RPMI8226 (cell line): ENCODE data around the gene ANKRD13D.

Source experiments
- DNase-seq: peaks from one replicate; pipeline ENCODE4 v3.0.0-alpha.2; 2015

The ANKRD13D gene

DNA sequence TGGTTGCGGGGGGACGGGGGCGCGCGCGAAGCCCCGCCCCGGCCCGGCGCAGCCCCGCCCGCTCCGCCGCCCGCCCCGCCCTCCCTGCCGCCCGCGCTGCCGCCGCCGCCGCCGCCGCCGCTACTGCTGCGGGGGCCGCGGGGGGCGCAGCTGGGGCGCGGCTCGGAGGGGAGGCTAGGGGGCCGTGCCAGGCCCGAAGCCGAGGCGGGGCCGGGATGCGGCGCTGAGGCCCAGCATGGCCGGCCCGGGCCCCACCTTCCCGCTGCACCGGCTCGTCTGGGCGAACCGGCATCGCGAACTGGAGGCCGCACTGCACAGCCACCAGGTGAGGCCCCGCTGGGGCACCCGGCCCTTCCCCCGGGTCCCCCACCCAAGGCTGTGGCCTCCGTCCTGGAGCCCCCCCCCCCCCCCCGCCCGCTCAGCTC lies at the start of gene ANKRD13D:
Gene ANKRD13D (plus strand): TSS at position 78 of the 425 bp plus-strand sequence. CDS start 158 bp downstream, at position 236.
- DNase-seq, result no peak

DNA sequence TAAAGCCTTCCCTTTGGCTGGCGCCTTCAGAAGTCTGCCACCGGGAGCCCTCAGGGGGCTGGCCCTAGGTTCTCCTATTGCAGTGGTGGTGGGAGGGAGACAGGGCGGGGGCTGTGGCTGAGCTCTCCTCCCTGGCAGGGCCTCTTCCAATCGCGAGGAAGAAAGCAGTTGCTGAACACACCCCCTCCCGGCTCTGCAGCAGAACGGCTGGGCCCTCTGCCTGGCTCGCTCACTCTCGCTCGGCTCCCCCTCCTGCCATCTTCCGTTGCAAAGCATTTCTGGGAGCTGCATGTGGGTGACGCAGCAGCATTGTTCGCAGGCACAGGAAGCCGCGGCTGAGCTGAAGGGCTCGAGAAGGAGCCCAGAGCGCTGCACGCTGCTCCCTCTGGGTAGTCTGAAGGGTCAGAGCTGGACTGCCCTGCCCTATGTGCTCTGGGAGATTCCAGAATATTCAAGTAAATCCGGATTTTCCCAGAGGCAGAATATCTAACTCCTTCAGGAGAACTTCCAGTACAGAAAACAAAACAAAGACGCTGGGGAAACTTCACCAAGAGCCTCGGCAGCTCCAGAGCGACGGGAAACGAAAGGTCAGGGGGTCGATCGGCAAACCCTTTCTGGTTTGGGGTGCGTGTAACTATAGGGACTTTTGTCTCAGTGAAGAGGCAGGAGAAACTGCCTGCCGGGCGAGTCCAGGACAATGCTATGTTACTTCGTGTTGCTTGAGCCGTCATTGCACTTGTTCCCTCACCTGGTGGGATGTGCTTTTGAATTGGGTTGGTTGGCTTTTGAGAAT lies 49.1 kb upstream of the ANKRD13D start:
- peak; percentile 97 for DNase-seq

DNA sequence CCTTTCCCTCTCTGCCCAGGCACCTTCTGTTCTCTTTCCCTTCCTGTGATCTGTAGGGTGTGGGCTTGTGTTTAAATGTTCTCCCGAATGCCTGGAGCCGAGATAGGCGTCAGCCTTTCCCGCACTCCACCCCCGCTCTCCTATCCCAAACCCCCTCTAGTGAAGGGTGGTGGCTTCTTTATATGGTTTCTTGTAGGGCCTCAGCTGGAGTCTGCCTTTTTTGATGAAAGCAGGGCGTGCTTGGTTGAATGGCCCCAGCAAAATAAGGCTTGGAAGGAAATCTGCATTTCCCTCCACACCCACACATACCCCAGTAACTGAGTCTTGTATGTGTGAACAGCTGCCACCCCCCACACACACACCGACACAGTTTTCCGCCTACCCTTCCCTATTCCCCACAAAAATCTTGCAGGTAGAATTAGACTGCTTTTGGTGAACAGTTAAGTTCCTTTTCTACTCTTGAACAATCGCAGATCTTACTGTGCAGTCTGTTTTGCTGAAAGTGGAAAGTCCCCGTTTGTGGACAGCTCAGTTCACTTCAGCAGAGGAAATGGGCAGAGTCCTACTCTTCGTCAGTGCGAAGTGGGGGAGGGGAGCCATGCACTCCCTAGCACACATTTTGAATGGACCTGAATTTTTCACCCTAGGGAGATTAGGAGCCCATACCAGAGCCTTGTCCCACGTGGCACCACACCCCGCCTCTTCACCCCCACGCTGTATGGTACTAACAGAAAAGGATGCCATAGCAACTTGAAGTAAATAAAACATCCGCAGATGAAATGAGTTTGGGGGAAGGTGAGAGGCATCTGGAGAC lies 48.3 kb upstream of the ANKRD13D start:
- peak; percentile 82 for DNase-seq

DNA sequence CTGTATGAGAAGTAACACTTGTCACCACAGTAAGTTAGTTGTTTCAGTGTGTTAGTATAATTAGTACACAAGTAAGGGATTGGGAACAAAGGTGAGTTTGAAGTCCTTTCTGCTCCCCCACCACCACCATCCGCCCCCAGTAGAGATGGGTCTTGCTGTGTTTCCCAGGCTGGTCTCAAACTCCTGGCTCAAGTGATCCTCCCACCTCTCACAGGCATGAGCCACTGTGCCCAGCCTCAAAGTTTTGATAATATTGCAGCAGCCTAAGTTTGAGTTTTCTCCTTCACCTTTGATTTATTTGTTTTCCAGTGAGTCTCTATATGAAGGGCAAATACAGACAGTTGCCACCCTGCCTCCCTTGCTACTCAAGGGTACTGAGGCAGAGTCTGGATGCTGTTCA lies 46.6 kb upstream of the ANKRD13D start:
- DNase-seq, result no peak

DNA sequence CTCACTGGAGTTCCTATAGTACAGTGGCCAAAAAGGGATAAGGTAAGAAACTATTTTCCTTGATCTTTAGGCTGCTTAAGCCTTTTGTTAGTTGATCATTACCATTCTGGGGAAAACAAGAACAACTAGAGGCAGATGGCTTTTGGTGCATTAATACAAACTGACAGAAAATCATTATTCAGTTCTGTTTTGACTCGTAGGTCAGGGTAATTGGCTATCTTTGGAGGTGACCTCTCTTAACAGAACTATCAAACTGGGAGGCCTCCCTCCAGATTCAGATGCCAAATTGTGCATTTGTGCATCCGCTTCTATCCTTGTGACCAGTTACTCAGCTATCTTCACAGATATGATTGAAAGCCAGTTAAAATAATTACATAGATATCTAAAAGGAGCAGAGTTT lies 46.1 kb upstream of the ANKRD13D start:
- no peak for DNase-seq

DNA sequence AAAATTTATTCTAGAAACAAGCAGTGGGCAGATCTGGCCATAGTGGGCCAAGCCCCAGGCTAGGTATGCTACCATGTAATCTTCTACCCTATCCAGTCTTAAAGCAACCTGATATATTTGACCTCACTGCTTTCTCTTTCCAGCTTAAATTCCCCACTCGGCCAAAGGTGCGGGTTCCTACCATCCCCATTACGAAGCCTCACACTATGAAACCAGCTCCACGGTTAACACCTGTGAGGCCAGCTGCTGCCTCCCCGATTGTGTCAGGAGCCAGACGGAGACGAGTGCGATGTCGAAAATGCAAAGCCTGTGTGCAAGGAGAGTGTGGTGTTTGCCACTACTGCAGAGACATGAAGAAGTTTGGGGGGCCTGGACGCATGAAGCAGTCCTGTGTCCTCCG lies 44.1 kb upstream of the ANKRD13D start:
- no peak for DNase-seq

DNA sequence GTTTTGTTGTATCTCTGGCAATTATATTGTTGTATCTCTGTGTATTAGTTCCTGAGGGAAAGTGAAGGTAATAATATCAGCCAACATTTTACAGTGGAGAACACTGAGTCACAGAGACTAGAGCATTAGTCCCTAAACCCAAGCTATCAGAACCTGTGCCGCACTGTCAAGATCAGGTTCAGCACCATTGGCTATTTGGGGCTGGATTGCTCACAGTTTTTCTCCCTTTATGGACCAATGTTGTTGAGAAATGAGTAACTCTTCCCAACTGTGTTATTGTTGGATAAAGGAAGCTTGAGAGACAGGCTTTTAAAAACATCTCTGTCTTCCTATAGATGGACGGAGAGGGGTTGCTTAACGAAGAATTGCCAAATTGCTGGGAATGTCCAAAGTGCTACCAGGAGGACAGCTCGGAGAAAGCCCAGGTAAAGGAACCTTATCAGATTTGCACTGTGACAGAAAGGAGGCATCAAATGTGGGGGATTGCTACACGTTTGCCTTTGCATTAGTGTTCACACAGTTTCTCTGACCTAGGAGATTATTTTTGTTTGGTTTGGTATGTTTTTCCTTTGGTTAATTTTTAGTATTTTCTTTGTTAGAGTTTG lies 41.1 kb upstream of the ANKRD13D start:
- DNase-seq, result no peak

DNA sequence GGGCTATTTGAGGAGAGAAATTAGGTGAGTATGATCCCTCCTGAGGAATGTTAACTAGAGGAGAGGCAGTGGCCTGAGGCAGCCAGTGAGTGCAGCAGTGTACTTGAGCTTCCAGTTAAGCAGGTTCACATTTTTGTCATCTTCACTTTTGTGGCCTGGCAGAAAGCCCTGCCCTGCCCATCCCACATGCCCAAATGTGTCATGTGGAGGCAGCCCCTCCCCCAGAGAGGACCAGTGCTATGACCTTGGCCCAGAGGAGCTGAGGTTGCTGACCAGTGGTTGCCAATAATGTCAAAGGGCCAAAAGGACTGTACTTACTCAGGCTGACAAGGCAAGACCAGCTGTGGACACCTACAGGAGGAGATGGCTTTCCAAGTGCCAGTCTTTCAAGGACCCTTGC lies 40.5 kb upstream of the ANKRD13D start:
- no peak for DNase-seq

DNA sequence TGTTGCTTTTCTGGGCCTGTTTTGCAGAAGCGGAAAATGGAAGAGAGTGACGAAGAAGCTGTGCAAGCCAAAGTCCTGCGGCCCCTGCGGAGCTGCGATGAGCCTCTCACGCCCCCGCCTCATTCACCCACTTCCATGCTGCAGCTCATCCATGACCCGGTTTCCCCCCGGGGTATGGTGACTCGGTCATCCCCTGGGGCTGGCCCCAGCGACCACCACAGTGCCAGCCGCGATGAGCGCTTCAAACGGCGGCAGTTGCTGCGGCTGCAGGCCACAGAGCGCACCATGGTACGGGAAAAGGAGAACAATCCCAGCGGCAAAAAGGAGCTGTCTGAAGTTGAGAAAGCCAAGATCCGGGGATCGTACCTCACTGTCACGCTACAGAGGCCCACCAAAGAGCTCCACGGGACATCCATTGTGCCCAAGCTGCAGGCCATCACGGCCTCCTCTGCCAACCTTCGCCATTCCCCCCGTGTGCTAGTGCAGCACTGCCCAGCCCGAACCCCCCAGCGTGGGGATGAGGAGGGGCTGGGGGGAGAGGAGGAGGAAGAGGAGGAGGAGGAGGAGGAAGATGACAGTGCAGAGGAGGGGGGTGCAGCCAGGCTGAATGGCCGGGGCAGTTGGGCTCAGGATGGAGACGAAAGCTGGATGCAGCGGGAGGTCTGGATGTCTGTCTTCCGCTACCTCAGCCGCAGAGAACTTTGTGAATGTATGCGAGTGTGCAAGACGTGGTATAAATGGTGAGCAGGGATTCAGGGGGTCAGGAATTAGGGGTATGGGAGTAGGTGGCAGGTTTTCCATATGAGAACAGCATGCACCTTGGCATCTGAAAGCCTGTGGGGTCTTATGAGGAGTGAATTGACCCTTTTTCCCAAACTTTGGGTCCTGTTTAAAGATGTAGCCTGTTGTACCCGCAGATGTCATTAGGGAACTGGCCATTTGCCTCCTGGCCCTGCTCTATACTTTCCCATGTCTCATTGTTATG lies 38.8 kb upstream of the ANKRD13D start:
- DNase-seq, result no peak

DNA sequence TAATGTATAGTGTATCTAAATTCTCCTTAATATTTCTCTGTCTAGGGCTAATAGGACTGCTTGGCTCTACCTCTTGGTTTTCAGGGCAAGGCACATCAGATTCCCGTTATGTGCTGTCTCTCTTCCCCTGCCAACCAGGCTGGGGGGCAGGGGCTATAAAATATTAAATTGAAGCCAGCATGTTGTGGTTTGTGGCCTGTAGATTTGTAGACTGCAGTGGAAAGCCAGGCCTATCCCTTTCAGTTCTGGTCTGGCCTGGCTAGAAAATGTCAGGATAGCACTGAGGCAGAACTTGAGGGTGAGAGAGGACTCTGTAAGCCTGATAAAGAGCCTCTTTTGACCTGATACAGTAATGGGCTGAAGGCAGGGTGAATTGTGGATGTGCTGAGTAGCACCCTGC lies 37.3 kb upstream of the ANKRD13D start:
- DNase-seq, result no peak

DNA sequence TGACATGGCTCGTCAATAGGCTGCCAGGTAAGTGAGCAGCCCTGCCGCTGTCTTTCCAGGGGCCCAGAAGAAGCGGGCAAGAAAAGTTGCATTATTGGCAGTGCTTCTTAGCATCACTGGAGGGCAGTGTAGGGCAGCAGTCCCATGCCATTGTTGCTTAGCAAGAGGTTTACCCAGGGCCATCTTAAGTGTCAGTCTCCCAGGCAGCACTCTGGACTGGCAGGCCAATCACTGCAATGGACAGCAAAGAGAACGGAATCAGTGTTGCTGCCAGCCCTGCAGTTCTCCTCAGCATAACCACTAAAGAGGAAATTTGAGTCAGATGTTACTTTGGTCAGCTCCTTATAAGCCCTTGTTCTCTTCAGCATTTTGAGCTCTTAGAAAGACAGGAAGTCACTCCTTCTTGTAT lies 36.3 kb upstream of the ANKRD13D start:
- DNase-seq, result peak; percentile 48

DNA sequence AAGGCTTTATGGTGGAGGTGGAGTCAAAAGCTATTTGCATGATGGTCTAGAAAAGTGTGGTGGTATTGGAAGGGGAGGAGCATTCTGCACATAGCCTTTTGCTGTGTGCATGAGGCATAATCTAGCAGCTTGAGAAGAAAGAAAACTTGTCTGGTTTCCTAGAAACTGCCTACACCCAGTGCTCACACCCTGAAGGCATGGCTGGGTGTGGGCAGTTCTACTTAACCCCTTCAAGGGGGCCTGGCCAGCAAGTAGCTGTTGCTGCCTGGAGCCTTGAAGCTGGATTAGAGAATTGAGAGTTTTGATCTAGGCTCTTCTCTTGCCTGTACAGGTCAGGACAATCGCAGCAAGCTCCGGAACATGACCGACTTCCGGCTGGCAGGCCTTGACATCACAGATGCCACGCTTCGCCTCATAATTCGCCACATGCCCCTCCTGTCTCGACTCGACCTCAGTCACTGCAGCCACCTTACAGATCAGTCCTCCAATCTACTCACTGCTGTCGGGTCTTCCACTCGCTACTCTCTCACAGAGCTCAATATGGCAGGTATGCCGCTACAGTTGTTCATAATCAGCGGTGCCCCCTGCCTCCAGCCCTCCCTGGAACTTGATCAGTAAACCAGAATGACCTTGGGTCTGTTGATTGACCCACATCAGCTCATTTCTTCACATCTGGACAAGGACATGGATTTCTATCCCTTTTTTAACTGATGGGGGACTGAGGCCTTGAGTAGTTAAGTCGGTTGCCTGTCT lies 35.1 kb upstream of the ANKRD13D start:
- no peak for DNase-seq

DNA sequence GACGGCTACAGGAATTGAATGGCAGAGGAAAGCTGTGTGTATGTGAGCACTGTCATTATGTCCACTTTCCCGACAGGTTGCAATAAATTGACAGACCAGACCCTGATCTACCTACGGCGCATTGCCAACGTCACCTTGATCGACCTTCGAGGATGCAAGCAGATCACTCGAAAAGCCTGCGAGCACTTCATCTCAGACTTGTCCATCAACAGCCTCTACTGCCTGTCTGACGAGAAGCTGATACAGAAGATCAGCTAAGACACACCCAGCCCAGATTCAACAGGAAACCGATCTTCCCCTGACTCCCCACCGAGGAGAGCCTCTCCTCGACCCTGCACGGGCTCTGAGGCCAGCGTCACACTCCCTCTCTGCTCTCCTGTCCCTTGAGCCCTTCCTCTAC lies 34.3 kb upstream of the ANKRD13D start:
- no peak for DNase-seq

DNA sequence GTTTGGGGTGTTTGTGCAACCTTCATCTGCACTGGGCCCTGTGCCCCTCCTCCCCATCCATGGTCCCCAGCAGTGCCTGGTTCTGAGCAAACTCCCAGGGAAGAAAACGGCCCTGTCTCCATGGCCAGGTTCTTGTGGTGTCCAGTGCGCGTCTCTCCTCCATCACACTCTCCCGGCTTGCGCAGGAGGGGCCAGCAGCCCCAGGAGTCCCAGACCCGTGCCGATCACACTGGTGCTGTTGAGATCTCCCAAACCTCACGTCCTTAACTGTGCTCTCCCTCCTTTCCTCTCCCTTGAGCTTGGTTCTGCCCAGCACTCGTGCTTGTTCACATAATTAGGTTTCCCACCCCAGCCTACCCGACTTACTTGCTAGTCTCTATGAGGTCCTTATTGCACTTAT lies 33.8 kb upstream of the ANKRD13D start:
- DNase-seq, result no peak

DNA sequence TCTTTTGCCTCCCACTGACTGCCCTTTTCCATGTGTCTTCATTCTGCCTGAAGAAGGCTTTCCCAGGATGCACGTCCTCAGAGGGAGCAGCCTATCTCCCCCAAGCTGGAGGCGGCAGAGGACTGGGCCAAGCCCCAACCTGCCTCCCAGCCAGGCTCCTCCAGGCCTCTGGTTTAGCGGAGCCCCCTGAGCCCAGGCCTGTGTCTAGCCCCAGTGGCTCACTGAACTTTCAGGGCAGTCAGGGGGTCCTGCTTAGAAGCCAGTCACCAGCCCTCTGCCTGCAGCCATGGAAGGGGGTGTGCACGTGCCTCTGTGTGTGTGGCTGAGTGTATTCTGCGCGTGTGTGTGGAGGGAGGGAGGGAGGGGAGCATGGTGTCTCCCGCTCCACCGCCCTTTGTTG lies 33.2 kb upstream of the ANKRD13D start:
- no peak for DNase-seq

DNA sequence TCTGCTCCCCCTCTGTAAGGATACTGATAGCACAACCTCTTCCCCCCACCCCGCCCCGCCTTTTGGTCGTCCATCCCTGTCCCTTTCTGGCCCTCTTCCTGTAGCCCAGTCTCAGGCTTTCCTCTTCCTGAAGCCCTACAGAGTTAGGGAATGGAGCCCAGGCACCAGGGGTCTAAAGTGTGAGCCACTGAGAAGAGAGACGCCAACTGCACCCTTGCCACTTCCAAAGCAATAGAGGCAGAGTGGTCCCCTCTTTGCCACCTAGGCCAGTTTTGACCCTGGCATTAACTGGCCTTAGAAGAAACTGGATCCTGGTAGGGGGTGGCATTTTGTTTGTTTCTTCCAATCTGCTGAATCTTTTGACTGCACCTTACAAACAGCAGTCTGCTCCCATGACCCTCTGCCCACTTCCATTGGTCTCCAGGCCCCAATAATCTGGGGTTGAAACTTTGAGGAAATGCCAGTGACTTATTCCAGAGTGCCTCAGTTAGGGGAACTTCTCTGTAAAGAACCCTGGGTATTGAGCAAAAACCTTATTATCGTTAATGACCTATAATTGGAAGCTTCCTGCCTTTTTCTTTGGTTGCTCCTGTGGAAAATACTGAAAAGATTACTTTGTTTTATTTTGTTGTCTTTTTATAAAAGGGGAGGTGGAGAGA lies 32.5 kb upstream of the ANKRD13D start:
- DNase-seq, result no peak

DNA sequence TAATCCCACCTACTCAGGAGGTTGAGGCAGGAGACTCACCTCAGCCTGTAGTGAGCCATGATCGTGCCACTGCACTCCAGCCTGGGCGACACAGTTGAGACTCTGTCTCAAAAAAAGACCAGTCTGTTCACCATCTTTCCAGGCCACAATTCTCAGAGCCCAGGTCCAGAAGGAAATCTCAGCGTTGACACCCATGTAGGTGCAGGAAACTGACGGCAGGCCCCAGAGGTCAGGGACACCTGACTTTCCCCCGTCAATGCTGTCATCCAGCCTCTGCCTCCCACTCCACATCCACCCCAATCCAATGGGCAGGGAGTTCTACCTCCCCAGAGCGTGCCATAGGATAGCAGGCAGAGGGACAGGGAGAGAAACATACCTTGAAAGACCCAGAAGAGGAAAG lies 28.7 kb upstream of the ANKRD13D start:
- no peak for DNase-seq

DNA sequence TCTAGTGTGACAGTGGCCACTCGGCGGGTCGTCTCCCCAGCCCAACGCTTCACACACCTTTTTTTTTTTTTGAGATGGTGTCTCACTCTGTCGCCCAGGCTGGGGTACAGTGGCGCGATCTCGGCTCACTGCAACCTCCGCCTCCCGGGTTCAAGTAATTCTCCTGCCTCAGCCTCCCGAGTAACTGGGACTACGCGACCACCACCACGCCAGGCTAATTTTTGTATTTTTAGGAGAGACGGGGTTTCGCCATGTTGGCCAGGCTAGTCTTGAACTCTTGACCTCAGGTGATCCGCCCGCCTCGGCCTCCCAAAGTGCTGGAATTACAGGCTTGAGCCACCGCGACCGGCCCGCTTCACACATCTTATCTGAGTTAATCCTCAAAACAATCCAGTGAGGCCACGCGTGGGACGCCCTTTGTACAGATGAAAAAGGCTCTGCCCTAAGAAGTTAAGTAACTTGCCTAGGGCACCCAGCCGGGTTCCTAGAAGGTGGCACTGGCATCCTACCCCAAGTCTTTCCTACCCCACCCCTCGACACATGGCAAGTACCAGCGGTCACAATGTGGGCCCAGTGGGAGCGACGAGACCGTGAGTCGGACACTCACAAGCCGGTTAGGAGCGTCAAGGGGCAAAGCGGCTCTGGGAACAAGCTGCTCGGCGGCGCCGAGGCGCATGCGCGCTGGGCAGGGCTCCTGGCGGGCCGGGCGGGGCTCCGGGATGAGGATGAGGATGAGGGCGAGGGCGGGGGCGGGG lies 28.0 kb upstream of the ANKRD13D start:
- peak; percentile 18 for DNase-seq

DNA sequence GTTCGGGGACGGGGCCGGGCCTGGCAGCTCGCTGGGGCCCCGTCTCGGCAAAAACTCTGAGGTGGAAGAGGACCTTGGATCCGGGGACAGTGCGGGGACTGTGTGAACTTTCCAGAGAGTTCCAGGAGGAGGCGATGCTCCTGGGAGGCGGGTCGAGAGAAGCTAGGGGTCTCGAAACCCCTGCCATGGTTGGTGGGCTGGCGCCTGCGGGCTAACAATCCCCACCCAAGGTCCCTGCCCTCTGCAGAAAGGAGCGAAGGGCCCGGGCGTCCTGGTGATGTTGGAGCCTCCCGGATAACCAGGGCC lies 27.5 kb upstream of the ANKRD13D start:
- no peak for DNase-seq

DNA sequence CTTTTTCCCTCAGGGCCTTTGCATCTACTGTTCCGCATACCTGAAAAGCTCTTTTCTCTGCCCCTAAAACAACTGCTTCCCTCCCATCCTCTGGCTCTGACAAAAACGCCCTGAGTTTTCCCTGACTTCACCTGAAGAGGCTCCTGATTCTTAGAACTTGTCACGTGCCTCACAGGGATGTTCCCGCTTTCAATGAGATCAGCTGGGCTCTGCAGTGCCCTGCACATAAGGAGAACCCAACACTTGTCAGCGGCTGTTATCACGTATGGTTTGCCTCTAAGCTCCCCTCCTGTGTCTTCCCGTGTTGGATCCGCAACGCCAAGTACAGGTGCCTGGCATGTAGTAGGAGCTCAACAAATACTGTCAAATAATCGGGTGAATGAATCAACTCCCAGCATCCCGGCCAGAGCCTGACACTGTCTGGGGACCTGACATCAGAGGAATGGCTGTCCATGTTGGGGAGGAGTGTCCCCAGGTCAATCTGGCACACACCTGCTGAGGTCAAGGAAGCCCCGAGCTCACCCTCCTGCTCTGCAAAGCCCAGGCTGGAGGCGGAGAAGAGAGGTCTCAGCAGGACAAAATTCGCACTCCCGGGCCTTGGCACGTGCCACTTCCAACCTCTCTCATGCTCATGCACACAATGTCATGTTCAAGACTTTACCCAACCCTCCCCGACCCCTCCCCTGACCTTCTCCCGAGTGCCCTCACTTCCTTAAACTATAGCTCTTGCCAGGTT lies 27.0 kb upstream of the ANKRD13D start:
- DNase-seq, result no peak
